Measurements from ENCODE around the gene AMDHD2. TPM values are rescaled to one million over a fixed set of nuclear protein-coding genes. Genes with fewer than 3 reads are reported as not detected.

The AMDHD2 gene
- total and polyA plus RNA-seq, 2 of the 13 experiments (the other 11 are each of a cell fraction or from before 2014, with no cell fraction given): 33.5 to 39.1 TPM

- TF ChIP-seq PRDM15 (CRISPR knock-in tag; IDR thresholded peaks at IDR 0.05) (peak; percentile 62; the same call in 1 of the 2 replicates), PAXIP1 (CRISPR knock-in tag; conservative IDR thresholded peaks at IDR 0.05) (no peak), MTERF4 (CRISPR knock-in tag; IDR thresholded peaks at IDR 0.05) (no peak), AGO1 (IDR thresholded peaks at IDR 0.05; ENCODE audit: low read depth, low read length, poor library complexity, severe bottlenecking) (no peak), ZNF44 (CRISPR knock-in tag; IDR thresholded peaks at IDR 0.05) (no peak), ZFP90 (CRISPR knock-in tag; IDR thresholded peaks at IDR 0.05; ENCODE audit: borderline replicate concordance) (no peak), ZNF441 (CRISPR knock-in tag; IDR thresholded peaks at IDR 0.05; ENCODE audit: borderline replicate concordance) (no peak), ZNF687 (CRISPR knock-in tag; IDR thresholded peaks at IDR 0.05) (peak; percentile 68), ZNF274 (CRISPR knock-in tag; IDR thresholded peaks at IDR 0.05) (no peak), KLF9 (CRISPR knock-in tag; IDR thresholded peaks at IDR 0.05; ENCODE audit: low read depth) (no peak), ZNF576 (CRISPR knock-in tag; IDR thresholded peaks at IDR 0.05) (no peak), REXO4 (CRISPR knock-in tag; IDR thresholded peaks at IDR 0.05; ENCODE audit: borderline replicate concordance) (no peak), SNAI1 (CRISPR knock-in tag; IDR thresholded peaks at IDR 0.05; ENCODE audit: borderline replicate concordance) (no peak)
Measured at GRCh38 chr16:2516391-2517240, 3.6 kb upstream of the AMDHD2 start (continued).
